H1 (cell line): ENCODE results near the gene STX7. TPM values are rescaled to one million over a fixed set of nuclear protein-coding genes. Genes with fewer than 3 reads are reported as not detected.

Experiments used
- CTCF ChIA-PET: fragments of 300-600 bp; sonication (Branson Sonifier 250); formaldehyde crosslinking; loops from one replicate; lab custom pipeline; 2021; ENCODE audit not compliant: partially characterized antibody; lab: Charles Lee
- POLR2A ChIA-PET: fragments of 300-600 bp; sonication (Branson Sonifier 250); formaldehyde crosslinking; loops from one replicate; lab custom pipeline; 2021; ENCODE audit warnings: inconsistent platforms; ENCODE audit not compliant: partially characterized antibody; lab: Charles Lee
- DNase-seq, 2 experiments: peaks; one replicate each; pipeline versions ENCODE4 v3.0.0 to v3.0.0-alpha.2; 2010 to 2022; ENCODE audit warnings: low spot score in 2 of 2, low read depth in 1 of 2, mixed read lengths in 1 of 2
- FAIRE-seq: peaks from 2 replicates; lab custom pipeline; 2011; peaks lifted over from hg19 to GRCh38; lab: Jason Lieb, UNC
- H2AFZ ChIP-seq: 2 replicates; pipeline ENCODE4 v1.8.1; 2012; ENCODE audit warnings: low read length, inconsistent platforms
- H2AK5ac ChIP-seq: 2 replicates; pipeline ENCODE4 v1.6.1; 2013; ENCODE audit warnings: low read depth, low read length
- H2BK120ac ChIP-seq: replicated peaks from 2 replicates; pipeline ENCODE3; 2013; ENCODE audit warnings: low read depth, low read length, inconsistent platforms
- H2BK12ac ChIP-seq: 2 replicates; pipeline ENCODE4 v1.6.1; 2013; ENCODE audit warnings: low read depth, low read length
- H2BK15ac ChIP-seq: 2 replicates; pipeline ENCODE4 v1.6.1; 2013; ENCODE audit warnings: low read length
- H2BK20ac ChIP-seq: 2 replicates; pipeline ENCODE4 v1.6.1; 2013; ENCODE audit warnings: low read length
- H2BK5ac ChIP-seq: 2 replicates; pipeline ENCODE4 v1.6.1; 2013; ENCODE audit warnings: low read depth, low read length
- H3K14ac ChIP-seq: 2 replicates; pipeline ENCODE4 v1.6.1; 2013; ENCODE audit warnings: inconsistent platforms; ENCODE audit not compliant: insufficient read length
- H3K18ac ChIP-seq: 2 replicates; pipeline ENCODE4 v1.6.1; 2013; ENCODE audit warnings: low read length; ENCODE audit errors: extremely low read depth
- H3K23ac ChIP-seq: 2 replicates; pipeline ENCODE4 v1.6.1; 2013; ENCODE audit warnings: inconsistent platforms; ENCODE audit not compliant: insufficient read length
- H3K23me2 ChIP-seq: 2 replicates; pipeline ENCODE4 v1.6.1; 2013; ENCODE audit warnings: low read depth, low read length
- H3K27ac ChIP-seq: 2 replicates; pipeline ENCODE4 v1.6.1; 2011; ENCODE audit warnings: low read depth, low read length, inconsistent platforms
- H3K27me3 ChIP-seq, 4 experiments: replicated peaks in 1 of 4; 1 replicate in 1 of 4; 2 replicates in 3 of 4; pipeline versions ENCODE4 v1.6.1 to v1.8.1; 2011 to 2013; ENCODE audit warnings: low read length in 3 of 4, mild to moderate bottlenecking in 3 of 4, inconsistent platforms in 2 of 4, mixed read lengths in 2 of 4, moderate library complexity in 1 of 4; ENCODE audit not compliant: control insufficient read depth in 3 of 4, insufficient read depth in 3 of 4; ENCODE audit errors: extremely low read depth in 1 of 4
- H3K36me3 ChIP-seq, 4 experiments: 2 replicates each; pipeline versions ENCODE4 v1.6.1 to v1.8.1; 2011 to 2013; ENCODE audit warnings: mild to moderate bottlenecking in 4 of 4, low read length in 3 of 4, moderate library complexity in 2 of 4, control low read depth in 1 of 4, inconsistent platforms in 1 of 4; ENCODE audit not compliant: insufficient read depth in 4 of 4, control insufficient read depth in 2 of 4
- H3K4ac ChIP-seq: replicated peaks from 2 replicates; pipeline ENCODE3; 2013; ENCODE audit warnings: low read length, low read depth, mixed read lengths, inconsistent platforms; ENCODE audit not compliant: insufficient read length
- H3K4me1 ChIP-seq, 4 experiments: replicated peaks in 1 of 4; 1 replicate in 1 of 4; 2 replicates in 3 of 4; pipeline versions ENCODE4 v1.6.1 to v1.8.1; 2011 to 2013; ENCODE audit warnings: low read length in 3 of 4, inconsistent platforms in 2 of 4, mixed read lengths in 1 of 4; ENCODE audit not compliant: insufficient read depth in 4 of 4, control insufficient read depth in 3 of 4
- H3K4me2 ChIP-seq, 2 experiments: 2 replicates each; pipeline versions ENCODE4 v1.6.1 to v1.8.1; 2011 to 2013; ENCODE audit warnings: low read depth in 2 of 2, low read length in 2 of 2, control low read depth in 1 of 2, inconsistent platforms in 1 of 2, mild to moderate bottlenecking in 1 of 2; ENCODE audit not compliant: insufficient read depth in 1 of 2
- H3K4me3 ChIP-seq, 4 experiments: fragments of 200-600, 300-600 bp in 1 of 4; sonication (generic), shearing (Covaris generic), sonication (Bioruptor Twin) in 1 of 4; 2 replicates each; pipeline versions ENCODE4 v1.5.1 to v1.8.1; 2011 to 2016; ENCODE audit warnings: low read length in 4 of 4, low read depth in 3 of 4, control low read depth in 2 of 4, inconsistent platforms in 2 of 4, mild to moderate bottlenecking in 2 of 4, mixed read lengths in 1 of 4, moderate library complexity in 1 of 4; ENCODE audit not compliant: insufficient read depth in 2 of 4; ENCODE audit errors: extremely low read depth in 1 of 4
- H3K56ac ChIP-seq: replicated peaks from 2 replicates; pipeline ENCODE3; 2013; ENCODE audit warnings: low read depth, mild to moderate bottlenecking, mixed read lengths, low read length, inconsistent platforms; ENCODE audit not compliant: insufficient read length
- H3K79me1 ChIP-seq: 2 replicates; pipeline ENCODE4 v1.6.1; 2013; ENCODE audit warnings: low read depth, low read length, control low read depth
- H3K79me2 ChIP-seq, 2 experiments: 2 replicates each; pipeline versions ENCODE4 v1.6.1 to v1.8.1; 2012 to 2013; ENCODE audit warnings: low read length in 2 of 2, mild to moderate bottlenecking in 2 of 2, inconsistent platforms in 1 of 2; ENCODE audit not compliant: insufficient read depth in 2 of 2, control insufficient read depth in 1 of 2
- H3K9ac ChIP-seq, 4 experiments: replicated peaks in 1 of 4; 1 replicate in 1 of 4; 2 replicates in 3 of 4; pipeline versions ENCODE4 v1.6.1 to v1.8.1; 2011 to 2013; ENCODE audit warnings: low read depth in 3 of 4, low read length in 3 of 4, control low read depth in 2 of 4, mild to moderate bottlenecking in 2 of 4, moderate library complexity in 2 of 4, inconsistent platforms in 1 of 4; ENCODE audit errors: extremely low read depth in 1 of 4
- H3K9me3 ChIP-seq, 2 experiments: 2 replicates each; pipeline versions ENCODE4 v1.6.1 to v1.8.1; 2012 to 2013; ENCODE audit warnings: mild to moderate bottlenecking in 2 of 2, moderate library complexity in 2 of 2, control low read depth in 1 of 2, inconsistent platforms in 1 of 2, low read depth in 1 of 2, low read length in 1 of 2, mixed read lengths in 1 of 2; ENCODE audit not compliant: insufficient read depth in 2 of 2
- H4K20me1 ChIP-seq, 2 experiments: replicated peaks in 1 of 2; 2 replicates each; pipeline versions ENCODE3 to v1.8.1; 2011 to 2013; ENCODE audit warnings: inconsistent platforms in 2 of 2, low read length in 2 of 2, mild to moderate bottlenecking in 1 of 2; ENCODE audit not compliant: insufficient read depth in 2 of 2, control insufficient read depth in 1 of 2
- H4K5ac ChIP-seq: 2 replicates; pipeline ENCODE4 v1.6.1; 2013; ENCODE audit warnings: low read length, low read depth, mixed read lengths, inconsistent platforms; ENCODE audit not compliant: insufficient read length
- H4K8ac ChIP-seq: 2 replicates; pipeline ENCODE4 v1.8.0; 2013; ENCODE audit warnings: mild to moderate bottlenecking, moderate library complexity, low read length, inconsistent platforms; ENCODE audit not compliant: insufficient read depth; ENCODE audit errors: extremely low read depth
- H4K91ac ChIP-seq: replicated peaks from 2 replicates; pipeline ENCODE3; 2013; ENCODE audit warnings: low read length, mixed read lengths, inconsistent platforms; ENCODE audit not compliant: insufficient read length
- ASH2L ChIP-seq: fragments of 200-600, 300-600 bp; sonication (generic); IDR thresholded peaks from one replicate; pipeline ENCODE4 v1.7.1; 2017; ENCODE audit warnings: low read length
- CBX8 ChIP-seq: fragments of 300-800, 300-1000 bp; sonication (generic); IDR thresholded peaks from 2 replicates; pipeline ENCODE4 v1.7.1; 2016; ENCODE audit warnings: low read depth, low read length, borderline replicate concordance
- KDM4A ChIP-seq: IDR thresholded peaks from one replicate; pipeline ENCODE4 v1.7.1; 2012; ENCODE audit warnings: low read depth, mild to moderate bottlenecking, moderate library complexity, low read length, inconsistent platforms; ENCODE audit not compliant: severe bottlenecking
- SIN3A ChIP-seq, 2 experiments: IDR thresholded peaks in 1 of 2; conservative IDR thresholded peaks in 1 of 2; 2 replicates each; pipeline ENCODE4 v1.6.1; 2011 to 2012; ENCODE audit warnings: low read length in 2 of 2, improper control_type of control experiment in 1 of 2, low read depth in 1 of 2, mild to moderate bottlenecking in 1 of 2
- SP4 ChIP-seq: IDR thresholded peaks from 2 replicates; pipeline ENCODE4 v1.6.1; 2012; ENCODE audit warnings: low read length, inconsistent platforms
- WGBS, 2 experiments: shearing (Covaris generic) in 1 of 2; methylation state at CpG; one replicate each; pipeline versions ENCODE4 v1.1.6 to v1.1.7; 2013 to 2015; ENCODE audit warnings: low lambda C conversion rate in 2 of 2, mixed read lengths in 2 of 2, inconsistent platforms in 1 of 2, low coverage in 1 of 2, missing lambda C conversion rate in 1 of 2; ENCODE audit not compliant: insufficient replicate concordance in 2 of 2, insufficient coverage in 1 of 2, insufficient read length in 1 of 2; ENCODE audit errors: extremely low coverage in 1 of 2, missing lambda C conversion rate in 1 of 2; 5-methylcytosine and 5-hydroxymethylcytosine counted together
- long read RNA-seq, 2 experiments: library from RNA in 1 of 2; library from capped mRNA in 1 of 2; stranded (forward); transcript quantifications; one replicate each; pipeline ENCODE4 v2.0.0, GENCODE V29; 2021; ENCODE audit warnings: inconsistent platforms in 1 of 2
- polyA minus RNA-seq, 3 experiments: library from RNA; depleted of rRNA, polyadenylated mRNA; stranded (reverse); fragments of >200 nt; gene quantifications; 1 replicate in 2 of 3; 2 replicates in 1 of 3; pipeline ENCODE4 v1.2.3, GENCODE V29; 2011
- polyA plus RNA-seq, 7 experiments: library from polyadenylated mRNA; depleted of rRNA in 3 of 7; stranded (reverse) in 5 of 7; unstranded in 2 of 7; fragments of >200 nt in 5 of 7; fragments of 200-250 nt in 2 of 7; gene quantifications; 1 replicate in 5 of 7; 2 replicates in 1 of 7; 4 replicates in 1 of 7; pipeline versions ENCODE4 v1.2.1 to v1.2.3, GENCODE V29; 2011 to 2013; ENCODE audit warnings: missing spikeins in 2 of 7, mixed read lengths in 2 of 7
- total RNA-seq: library from RNA; stranded (reverse); fragmentation: NEBNext Ultra II Directional; extraction: Animal tissue kit (Norgen Biotek cat#: 25700); gene quantifications from 2 replicates; pipeline ENCODE4 v1.2.1, GENCODE V29; 2021

The STX7 gene, protein sequence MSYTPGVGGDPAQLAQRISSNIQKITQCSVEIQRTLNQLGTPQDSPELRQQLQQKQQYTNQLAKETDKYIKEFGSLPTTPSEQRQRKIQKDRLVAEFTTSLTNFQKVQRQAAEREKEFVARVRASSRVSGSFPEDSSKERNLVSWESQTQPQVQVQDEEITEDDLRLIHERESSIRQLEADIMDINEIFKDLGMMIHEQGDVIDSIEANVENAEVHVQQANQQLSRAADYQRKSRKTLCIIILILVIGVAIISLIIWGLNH
- total RNA-seq = 27.9 and 32.6 TPM in 2 replicates
- 4.3 and 5.7 TPM in 2 replicates for polyA plus RNA-seq (2011; rRNA removed)
- polyA plus RNA-seq (2011; cell fraction: cytosol; rRNA removed) = 12.6 TPM
- 7.7 TPM for polyA plus RNA-seq (2011; cell fraction: nucleus; rRNA removed)
- 16.8 to 22.8 TPM (median 18.4 TPM) in 4 replicates for polyA plus RNA-seq (2012, experiment 1 of 2)
- polyA plus RNA-seq (2012, experiment 2 of 2) = 1.9 TPM
- polyA plus RNA-seq (2013, experiment 1 of 2) = 11.6 TPM
- polyA plus RNA-seq (2013, experiment 2 of 2) = 12.0 TPM
- polyA minus RNA-seq (2011; rRNA and poly(A)+ RNA removed) = 19.1 and 24.1 TPM in 2 replicates
- polyA minus RNA-seq (2011; cell fraction: cytosol; rRNA and poly(A)+ RNA removed) = 13.0 TPM
- 26.9 TPM for polyA minus RNA-seq (2011; cell fraction: nucleus; rRNA and poly(A)+ RNA removed)
- long read RNA-seq, experiment 1, full-length matches to known transcripts = 8 of 24 reads
- long read RNA-seq, experiment 1, partial matches to known transcripts = 4 of 24 reads
- long read RNA-seq, experiment 1, other reads (novel, unspliced or antisense) = 12 of 24 reads
- long read RNA-seq, experiment 2, full-length matches to known transcripts = 30 of 51 reads
- long read RNA-seq, experiment 2, partial matches to known transcripts = 0 of 51 reads
- long read RNA-seq, experiment 2, other reads (novel, unspliced or antisense) = 21 of 51 reads

DNA sequence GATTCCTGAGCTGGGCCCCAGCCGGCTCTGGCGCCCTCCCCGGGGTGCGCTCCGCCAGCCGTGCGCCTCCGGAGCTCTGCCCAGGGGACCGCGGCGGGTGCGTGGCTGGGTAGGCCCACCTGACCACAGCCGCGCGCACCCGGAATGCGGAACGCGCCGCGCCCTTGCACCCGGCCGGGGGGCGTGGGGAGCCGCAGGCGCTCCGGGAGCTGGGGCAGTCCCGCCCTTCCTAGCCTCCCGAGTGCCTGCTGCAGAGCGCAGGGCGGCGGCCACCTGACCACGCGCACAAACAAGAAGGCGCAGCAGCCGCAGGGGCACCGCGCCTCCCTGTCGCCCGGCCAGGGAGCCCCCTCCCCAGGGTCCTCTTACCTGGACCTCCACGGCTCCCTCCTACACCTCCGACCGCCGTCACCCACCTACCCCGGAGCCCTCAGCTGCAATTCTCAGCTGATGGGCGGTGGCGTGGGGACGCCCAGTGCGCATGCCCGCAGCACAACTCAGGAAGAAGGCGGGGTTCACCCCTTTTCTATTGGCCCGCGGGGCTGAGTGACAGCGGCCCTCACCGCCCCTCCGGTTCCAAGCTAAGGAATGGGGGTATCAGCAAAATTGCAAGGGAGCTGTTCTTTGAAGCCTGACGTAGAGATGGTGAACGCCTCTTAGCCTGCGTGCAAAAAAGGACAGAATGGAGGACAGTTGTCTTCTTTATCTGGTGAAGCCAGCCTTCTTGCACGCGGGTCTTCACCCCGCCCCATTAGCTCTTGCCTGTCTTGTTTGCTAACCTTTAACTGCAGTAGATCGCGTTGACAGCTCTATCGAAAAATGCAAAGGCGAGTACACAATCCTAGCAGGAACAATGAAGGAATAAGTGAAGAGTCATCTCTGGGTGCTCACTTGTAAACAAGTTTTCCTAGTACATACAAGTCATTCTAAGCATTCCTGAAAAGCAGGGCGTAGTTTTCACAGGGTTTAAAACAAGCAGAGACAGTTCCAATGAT lies at the start of gene STX7:
Gene STX7, minus strand, starts transcription at position 479 of the 995 bp plus-strand sequence. CDS start 9,586 bp downstream, outside the sequence.
- Histone ChIP-seq H4K20me1 (no peaks in the 10 kb centered on the region), H2BK120ac (no peak within 1 kb of the TSS), H3K56ac (no peak within 1 kb of the TSS), H2BK20ac (no peak within 1 kb of the TSS), H3K18ac (no peak within 1 kb of the TSS; the same call in 1 of the 2 replicates), H3K79me1 (peaks cover 4% of the 10 kb centered on the region; the same call in 1 of the 2 replicates), H3K23ac (no peak within 1 kb of the TSS), H2BK12ac (no peak within 1 kb of the TSS), H3K36me3 (no peaks in the 10 kb centered on the region), H3K27me3 (no peaks in the 10 kb centered on the region), H3K23me2 (peaks cover 4% of the 10 kb centered on the region; the same call in 1 of the 2 replicates), H2BK15ac (no peak within 1 kb of the TSS), H2BK5ac (no peak within 1 kb of the TSS), H3K4me3 (peak within 1 kb of the TSS; percentile 54 to 83 (median 76)), H4K91ac (no peak within 1 kb of the TSS), H2AFZ (peak within 1 kb of the TSS; percentile 99), H4K5ac (no peak within 1 kb of the TSS), H4K8ac (peak within 1 kb of the TSS; percentile 83; the same call in 1 of the 2 replicates), H3K79me2 (peaks cover 0 to 40% of the 10 kb centered on the region in 2 experiments; a peak in 3 of 4 replicates), H3K9me3 (no peaks in the 10 kb centered on the region), H3K27ac (no peak within 1 kb of the TSS), H3K4me1 (peaks cover 0 to 4% (median under 1%) of the 10 kb centered on the region in 4 experiments; a peak in 3 of 7 replicates), H3K14ac (no peak within 1 kb of the TSS), H3K4me2 (peak within 1 kb of the TSS; percentile 77 to 94), H2AK5ac (no peak within 1 kb of the TSS), H3K4ac (peak within 1 kb of the TSS; percentile 70), H3K9ac (peak within 1 kb of the TSS; percentile 8 to 75 (median 65); a peak in 6 of 7 replicates)
- POLR2A ChIA-PET = interaction anchor here (0.9 to 1.4 kb wide), 3 partner anchors 28 to 301 kb away, joined by 3 to 10 read pairs (median 4); partner anchors contain the start of gene RPS12
- no peak for FAIRE-seq
- CTCF ChIA-PET = interaction anchor here (0.6 to 1.5 kb wide), 9 partner anchors 13 to 304 kb away, joined by 3 to 6 read pairs (median 3); no protein-coding TSS in a partner anchor
- DNase-seq = peak; percentile 61 to 89
- 4% methylated on average over 48 of the region's 67 CpGs; no CpG with 5 or more reads in 1 of the 2 experiments for WGBS, 2 experiments
- peak; percentile 99 for TF ChIP-seq KDM4A
- TF ChIP-seq SIN3A (conservative IDR thresholded peaks at IDR 0.05 in 1 of 2, IDR thresholded peaks at IDR 0.05 in 1 of 2; ENCODE audit: low read depth in 1 of 2, low read length in 2 of 2) = peak in 1 of 2 experiments; percentile 88; a peak in 2 of 4 replicates
- TF ChIP-seq CBX8 = no peak
- peak; percentile 93 for TF ChIP-seq SP4
- TF ChIP-seq ASH2L = peak; percentile 85
